Uterus (tissue), 4 donors: ENCODE data around the gene DYNLL1. TPM values are rescaled to one million over a fixed set of nuclear protein-coding genes. Genes with fewer than 3 reads are reported as not detected.

ENCODE experiments used
- DNase-seq, 2 donors: peaks; one replicate each; pipeline ENCODE4 v3.0.0-alpha.2; 2019 to 2020
- H3K27ac ChIP-seq, 2 donors: fragments of 200-600 bp; sonication (generic); 1 replicate in 1 of 2; 2 replicates in 1 of 2; pipeline ENCODE4 v1.5.1; 2016 to 2018
- H3K27me3 ChIP-seq, 2 donors: fragments of 200-600 bp; sonication (generic); one replicate each; pipeline ENCODE4 v1.5.1; 2018 to 2019; ENCODE audit warnings: control low read depth in 1 of 2
- H3K36me3 ChIP-seq, 2 donors: fragments of 200-600 bp; sonication (generic); one replicate each; pipeline ENCODE4 v1.5.1; 2019; ENCODE audit warnings: control low read depth in 1 of 2
- H3K4me1 ChIP-seq, 2 donors: fragments of 200-600 bp; sonication (generic); one replicate each; pipeline ENCODE4 v1.5.1; 2018 to 2019; ENCODE audit warnings: control low read depth in 1 of 2
- H3K4me3 ChIP-seq, 2 donors: fragments of 200-600 bp; sonication (generic); 1 replicate in 1 of 2; 2 replicates in 1 of 2; pipeline ENCODE4 v1.5.1; 2018 to 2019; ENCODE audit warnings: mild to moderate bottlenecking in 1 of 2
- H3K9me3 ChIP-seq, 2 donors: fragments of 200-600 bp; sonication (generic); one replicate each; pipeline ENCODE4 v1.5.1; 2019; ENCODE audit warnings: control low read depth in 1 of 2
- CTCF ChIP-seq, 4 experiments: fragments of 200-600 bp in 2 of 4; fragments of 450-650 bp in 2 of 4; sonication (generic) in 2 of 4; IDR thresholded peaks; one replicate each; pipeline ENCODE4 v1.5.1; 2016 to 2019; ENCODE audit warnings: antibody characterized with exemption in 4 of 4, mild to moderate bottlenecking in 2 of 4, moderate library complexity in 1 of 4
- POLR2A ChIP-seq, 2 donors: fragments of 450-650 bp; IDR thresholded peaks; one replicate each; pipeline ENCODE4 v1.6.1; 2016; ENCODE audit warnings: antibody characterized with exemption in 2 of 2, mild to moderate bottlenecking in 1 of 2, moderate library complexity in 1 of 2
- intact Hi-C: fragments of 100-400 bp; cut with DNase I; formaldehyde crosslinking; loops from one replicate; pipeline ENCODE4 v1.15.1; 2023; ENCODE audit warnings: low total_unique reads
- total RNA-seq, 4 donors: library from RNA; depleted of rRNA in 3 of 4; stranded (reverse); fragments of >200 nt in 3 of 4; gene quantifications; one replicate each; pipeline versions ENCODE4 v1.1.0 to v1.2.4, GENCODE V29; 2014 to 2023
- donor health status: DM: yes; HTN: yes; CAD: no.

Gene DYNLL1
- total RNA-seq, 4 donors from 2014 or later, result 239 to 457 (median 291) TPM

GRCh38 chr12:120455302-120455701 lies 40.6 kb upstream of the DYNLL1 start:
- no peaks in the 10 kb centered on the region for H3K4me1 ChIP-seq
- no peaks in the 10 kb centered on the region for H3K27me3 ChIP-seq
- no peak for DNase-seq
- no peaks in the 10 kb centered on the region for H3K9me3 ChIP-seq
- H3K27ac ChIP-seq, result no peak overlapping the region
- intact Hi-C loops, result no loop called here
- no peak overlapping the region for H3K4me3 ChIP-seq
- TF ChIP-seq POLR2A (IDR thresholded peaks at IDR 0.05), result no peak
- TF ChIP-seq CTCF (IDR thresholded peaks at IDR 0.05), result no peak
- no peaks in the 10 kb centered on the region for H3K36me3 ChIP-seq

GRCh38 chr12:120457133-120457532 lies 38.8 kb upstream of the DYNLL1 start:
- Histone ChIP-seq H3K9me3 (no peaks in the 10 kb centered on the region), H3K36me3 (no peaks in the 10 kb centered on the region), H3K4me3 (no peak overlapping the region), H3K27me3 (no peaks in the 10 kb centered on the region), H3K4me1 (no peaks in the 10 kb centered on the region), H3K27ac (no peak overlapping the region)
- no peak for DNase-seq
- TF ChIP-seq CTCF (IDR thresholded peaks at IDR 0.05) (no peak), POLR2A (IDR thresholded peaks at IDR 0.05) (no peak)
- intact Hi-C loops, result no loop called here

GRCh38 chr12:120460157-120460556 lies 35.8 kb upstream of the DYNLL1 start:
- H3K9me3 ChIP-seq, result no peaks in the 10 kb centered on the region
- H3K27me3 ChIP-seq, result no peaks in the 10 kb centered on the region
- DNase-seq, result no peak
- no peak overlapping the region for H3K27ac ChIP-seq
- intact Hi-C loops, result no loop called here
- no peaks in the 10 kb centered on the region for H3K4me1 ChIP-seq
- TF ChIP-seq POLR2A (IDR thresholded peaks at IDR 0.05) (no peak), CTCF (IDR thresholded peaks at IDR 0.05) (no peak)
- H3K36me3 ChIP-seq, result no peaks in the 10 kb centered on the region
- H3K4me3 ChIP-seq, result no peak overlapping the region

GRCh38 chr12:120462099-120462640 lies 33.7 kb upstream of the DYNLL1 start:
- intact Hi-C loops, result no loop called here
- Histone ChIP-seq H3K4me3 (no peak overlapping the region), H3K4me1 (peaks cover 0 to 1% of the 10 kb centered on the region in 2 donors), H3K9me3 (no peaks in the 10 kb centered on the region), H3K27me3 (no peaks in the 10 kb centered on the region), H3K36me3 (no peaks in the 10 kb centered on the region), H3K27ac (no peak overlapping the region)
- no peak for DNase-seq
- TF ChIP-seq POLR2A (IDR thresholded peaks at IDR 0.05) (no peak), CTCF (IDR thresholded peaks at IDR 0.05) (no peak)

GRCh38 chr12:120463712-120464111 lies 32.2 kb upstream of the DYNLL1 start:
- Histone ChIP-seq H3K4me1 (peaks cover 0 to 12% of the 10 kb centered on the region in 2 donors), H3K27me3 (no peaks in the 10 kb centered on the region), H3K36me3 (no peaks in the 10 kb centered on the region), H3K9me3 (no peaks in the 10 kb centered on the region), H3K27ac (no peak overlapping the region), H3K4me3 (no peak overlapping the region)
- TF ChIP-seq CTCF (IDR thresholded peaks at IDR 0.05), result no peak
- TF ChIP-seq POLR2A (IDR thresholded peaks at IDR 0.05), result no peak
- DNase-seq, result no peak
- intact Hi-C loops, result no loop called here
